GM19397 (cell line): ENCODE results near the gene UBXN10.

Experiments
- ATAC-seq: cut with Tn5 transposase; IDR thresholded peaks from one replicate; pipeline ENCODE4 v1.9.1; 2021; ENCODE audit warnings: mild to moderate bottlenecking, moderate library complexity; ENCODE audit not compliant: unreplicated experiment

The UBXN10 gene

GRCh38 chr1:20233394-20233793 is 47.5 kb downstream of the UBXN10 start:
- ATAC-seq, result no peak

GRCh38 chr1:20233866-20234265 is 48.0 kb downstream of the UBXN10 start:
- ATAC-seq, result no peak

- no peak for ATAC-seq
Measured at GRCh38 chr1:20234788-20235535, 49.1 kb downstream of the UBXN10 start.

- ATAC-seq, result no peak
Measured at GRCh38 chr1:20237646-20238045, 51.8 kb downstream of the UBXN10 start.

- no peak for ATAC-seq
Measured at GRCh38 chr1:20240012-20240411, 54.1 kb downstream of the UBXN10 start.

GRCh38 chr1:20242890-20243479 is 57.1 kb downstream of the UBXN10 start:
- ATAC-seq, result no peak
